Mucosa of stomach (tissue), 1 donor: ENCODE measurements around the gene FLNC.

Experiments
- H3K27me3 ChIP-seq: one replicate; pipeline ENCODE4 v1.7.0; 2013; ENCODE audit warnings: mild to moderate bottlenecking, low read length; ENCODE audit not compliant: control insufficient read depth, insufficient read depth
- H3K36me3 ChIP-seq: one replicate; pipeline ENCODE4 v1.7.0; 2013; ENCODE audit warnings: low read length; ENCODE audit not compliant: control insufficient read depth, insufficient read depth
- H3K4me1 ChIP-seq: one replicate; pipeline ENCODE4 v1.7.0; 2013; ENCODE audit warnings: mild to moderate bottlenecking, low read length; ENCODE audit not compliant: control insufficient read depth, insufficient read depth
- H3K4me3 ChIP-seq: one replicate; pipeline ENCODE4 v1.7.0; 2013; ENCODE audit warnings: low read length
- H3K9ac ChIP-seq: one replicate; pipeline ENCODE4 v1.7.0; 2013; ENCODE audit warnings: mild to moderate bottlenecking, low read length, moderate library complexity
- H3K9me3 ChIP-seq: one replicate; pipeline ENCODE4 v1.7.0; 2013; ENCODE audit warnings: mild to moderate bottlenecking, low read length, moderate library complexity; ENCODE audit not compliant: control insufficient read depth
- donor health status: Pancreatic carcinoma.

The FLNC gene

DNA sequence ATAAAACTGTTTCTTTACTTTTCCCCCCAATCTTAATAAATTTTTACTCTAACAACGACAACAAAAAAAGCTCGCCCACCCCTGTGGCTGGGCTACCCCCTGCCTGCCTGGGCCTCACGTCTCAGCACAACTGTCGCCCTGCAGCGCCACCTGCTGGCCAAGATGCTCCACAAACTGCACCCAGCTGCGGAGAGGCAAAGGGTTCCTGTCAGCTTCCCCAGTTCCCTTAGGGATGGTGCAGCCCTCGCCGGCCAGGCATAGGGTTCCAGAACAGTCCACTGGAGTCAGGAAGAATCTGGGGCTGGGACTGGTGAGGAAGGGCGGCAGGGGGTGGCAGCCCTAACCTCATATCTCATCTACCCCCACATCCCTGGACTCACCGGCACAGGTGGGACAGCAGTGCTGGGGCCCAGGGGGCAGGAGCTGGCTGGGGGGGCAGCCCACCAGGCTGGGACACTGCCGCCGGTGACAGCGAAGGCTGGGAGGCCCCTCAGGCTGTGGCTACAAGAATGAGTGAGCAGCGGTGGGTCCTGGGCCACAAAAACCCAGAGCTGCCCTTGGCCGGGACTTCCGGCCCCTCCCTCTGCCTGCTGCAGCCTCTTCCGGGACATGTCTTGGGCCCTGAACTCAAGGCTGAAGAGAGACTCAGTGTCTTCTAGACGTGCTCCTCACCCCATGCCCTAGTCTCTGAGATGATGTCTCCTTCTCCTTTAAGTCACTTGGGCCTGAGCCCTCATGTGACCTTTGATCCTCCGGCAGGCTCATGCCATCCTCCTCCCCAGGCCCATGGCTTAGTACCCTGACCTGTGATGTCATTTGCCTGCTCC lies 53.6 kb downstream of the FLNC start:
- Histone ChIP-seq H3K4me1 (no peaks in the 10 kb centered on the region), H3K27me3 (no peaks in the 10 kb centered on the region), H3K4me3 (no peak overlapping the region), H3K36me3 (no peaks in the 10 kb centered on the region), H3K9ac (no peak overlapping the region), H3K9me3 (no peaks in the 10 kb centered on the region)

- Histone ChIP-seq H3K4me1 (no peaks in the 10 kb centered on the region), H3K36me3 (no peaks in the 10 kb centered on the region), H3K9ac (no peak overlapping the region), H3K27me3 (peaks cover 3% of the 10 kb centered on the region), H3K4me3 (no peak overlapping the region), H3K9me3 (no peaks in the 10 kb centered on the region)
Measured at GRCh38 chr7:128884561-128885369, 54.6 kb downstream of the FLNC start.

- Histone ChIP-seq H3K27me3 (peaks cover 8% of the 10 kb centered on the region), H3K9me3 (no peaks in the 10 kb centered on the region), H3K4me3 (no peak overlapping the region), H3K9ac (no peak overlapping the region), H3K4me1 (no peaks in the 10 kb centered on the region), H3K36me3 (no peaks in the 10 kb centered on the region)
Measured at GRCh38 chr7:128885370-128886187, 55.4 kb downstream of the FLNC start.

DNA sequence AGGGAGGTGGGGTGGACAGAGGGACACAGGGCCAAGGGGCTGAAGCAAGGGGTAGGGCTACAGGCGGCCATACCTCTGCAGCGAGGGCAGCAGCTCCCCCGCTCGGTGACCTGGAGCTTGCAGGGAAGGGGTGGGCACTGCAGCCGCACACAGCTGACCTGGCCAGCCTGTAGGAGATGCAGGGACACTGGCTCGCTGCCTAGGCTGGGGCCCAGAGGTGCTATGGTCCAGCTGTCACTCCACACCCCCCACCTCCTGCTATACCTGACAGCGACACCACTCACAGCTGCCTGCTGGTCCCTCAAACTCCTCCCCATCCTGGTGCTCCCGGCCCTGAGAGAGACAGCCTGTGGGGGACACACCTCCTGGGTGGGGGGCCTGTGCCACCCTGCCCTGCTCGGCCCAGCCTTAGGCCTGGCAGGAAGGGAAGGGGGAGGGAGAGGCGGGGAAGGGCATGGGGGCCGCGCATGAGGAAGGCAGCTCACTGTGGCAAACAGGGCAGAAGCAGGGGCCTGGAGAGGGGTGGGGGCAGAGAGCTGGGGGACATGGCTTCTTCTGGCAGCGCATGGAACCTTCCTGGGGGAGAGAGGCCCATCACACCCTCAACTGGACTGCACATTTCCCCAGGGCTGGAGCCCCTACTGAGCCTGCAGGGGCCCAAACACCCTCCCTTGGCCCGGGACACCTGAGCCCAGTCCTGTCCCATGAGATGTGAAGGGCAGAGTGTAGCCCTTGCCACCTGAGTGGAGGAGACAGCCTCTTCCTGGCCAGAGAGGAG lies 56.4 kb downstream of the FLNC start:
- no peaks in the 10 kb centered on the region for H3K9me3 ChIP-seq
- H3K36me3 ChIP-seq, result no peaks in the 10 kb centered on the region
- peaks cover 15% of the 10 kb centered on the region for H3K27me3 ChIP-seq
- peaks cover 5% of the 10 kb centered on the region for H3K4me1 ChIP-seq
- H3K4me3 ChIP-seq, result no peak overlapping the region
- no peak overlapping the region for H3K9ac ChIP-seq

DNA sequence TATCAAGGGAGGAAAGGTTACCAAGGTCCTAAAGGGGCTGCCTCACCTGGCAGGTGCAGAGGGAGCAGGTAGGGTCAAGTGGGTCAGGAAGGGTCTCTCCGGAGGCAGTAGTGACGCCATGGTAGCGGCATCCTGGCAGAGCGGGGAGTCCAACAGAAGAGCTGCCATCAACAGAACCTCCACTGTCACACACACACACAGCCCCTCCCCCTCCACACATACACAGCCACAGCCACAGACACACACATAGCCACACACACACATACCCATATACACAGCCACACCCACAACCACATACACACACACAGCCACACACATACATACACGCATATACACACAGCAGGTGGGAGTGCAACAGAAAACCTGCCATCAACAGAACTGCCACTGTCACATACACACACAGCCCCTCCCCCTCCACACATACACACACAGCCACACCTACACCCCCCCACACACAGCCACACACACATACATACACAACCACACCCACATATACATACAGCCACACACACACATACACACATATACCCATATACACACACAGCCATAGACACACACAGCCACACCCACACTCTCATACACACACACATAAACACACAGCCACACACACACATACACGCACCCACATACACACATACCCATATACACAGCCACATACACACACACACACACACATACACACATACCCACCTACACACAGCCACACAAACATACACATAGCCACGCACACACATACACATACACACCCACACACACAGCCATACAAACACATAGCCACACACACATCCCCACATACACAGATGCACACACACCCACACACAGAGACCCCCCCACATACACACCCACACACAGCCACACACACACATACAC lies 57.2 kb downstream of the FLNC start:
- Histone ChIP-seq H3K4me3 (no peak overlapping the region), H3K9ac (no peak overlapping the region), H3K27me3 (peaks cover 17% of the 10 kb centered on the region), H3K4me1 (peaks cover 11% of the 10 kb centered on the region), H3K36me3 (no peaks in the 10 kb centered on the region), H3K9me3 (no peaks in the 10 kb centered on the region)

DNA sequence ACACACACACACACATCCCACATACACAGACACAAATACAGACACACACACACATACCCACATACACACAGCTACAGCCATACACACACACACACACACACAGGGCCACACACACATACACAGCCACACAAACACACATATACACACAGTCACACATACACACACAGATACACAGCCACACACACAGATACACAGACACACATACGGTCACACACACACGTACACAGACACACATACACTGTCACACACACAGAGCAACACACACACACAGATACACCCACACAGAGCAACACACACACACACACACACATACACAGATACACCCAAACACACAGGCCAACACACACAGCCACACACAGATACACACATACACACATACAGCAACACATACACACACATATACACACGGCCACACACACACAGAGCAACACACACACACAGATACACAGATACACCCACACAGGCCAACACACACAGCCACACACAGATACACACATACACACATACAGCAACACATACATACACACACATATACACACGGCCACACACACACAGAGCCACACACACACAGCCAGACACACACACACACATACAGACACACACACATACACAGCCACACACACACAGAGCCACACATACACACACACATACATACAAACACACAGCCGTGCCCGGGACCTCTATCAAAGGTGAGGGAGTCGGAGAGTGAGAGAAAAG lies 58.0 kb downstream of the FLNC start:
- Histone ChIP-seq H3K36me3 (no peaks in the 10 kb centered on the region), H3K4me3 (no peak overlapping the region), H3K9me3 (no peaks in the 10 kb centered on the region), H3K9ac (no peak overlapping the region), H3K4me1 (peaks cover 19% of the 10 kb centered on the region), H3K27me3 (peaks cover 17% of the 10 kb centered on the region)

- Histone ChIP-seq H3K9ac (no peak overlapping the region), H3K4me1 (peaks cover 24% of the 10 kb centered on the region), H3K36me3 (no peaks in the 10 kb centered on the region), H3K4me3 (no peak overlapping the region), H3K27me3 (peaks cover 17% of the 10 kb centered on the region), H3K9me3 (no peaks in the 10 kb centered on the region)
Measured at GRCh38 chr7:128888756-128889095, 58.5 kb downstream of the FLNC start.

GRCh38 chr7:128889121-128889520 lies 58.9 kb downstream of the FLNC start:
- H3K4me3 ChIP-seq, result no peak overlapping the region
- H3K9ac ChIP-seq, result no peak overlapping the region
- no peaks in the 10 kb centered on the region for H3K36me3 ChIP-seq
- no peaks in the 10 kb centered on the region for H3K9me3 ChIP-seq
- H3K27me3 ChIP-seq, result peaks cover 17% of the 10 kb centered on the region
- H3K4me1 ChIP-seq, result peaks cover 28% of the 10 kb centered on the region

GRCh38 chr7:128890306-128891109 lies 60.3 kb downstream of the FLNC start:
- Histone ChIP-seq H3K36me3 (no peaks in the 10 kb centered on the region), H3K27me3 (peaks cover 17% of the 10 kb centered on the region), H3K4me3 (no peak overlapping the region), H3K9ac (no peak overlapping the region), H3K4me1 (peaks cover 29% of the 10 kb centered on the region), H3K9me3 (no peaks in the 10 kb centered on the region)
